ENCODE data around the gene RTL5. TPM values are rescaled to one million over a fixed set of nuclear protein-coding genes. Genes with fewer than 3 reads are reported as not detected.

RTL5 gene
- 0.23 and 0.27 TPM in 2 replicates for total RNA-seq (2014; rRNA removed; shearing (Covaris generic))

GRCh38 chrX:72131317-72132294 is at the start of gene RTL5:
TSS of gene RTL5 (minus strand) at chrX:72131915.

Other genes with a start within 250 kb of the RTL5 start
- not detected in 2 replicates for gene NHSL2, start 221.1 kb downstream of the RTL5 start, total RNA-seq (2014; rRNA removed; shearing (Covaris generic))
- 90.7 and 96.8 TPM in 2 replicates for gene PIN4, start 49.8 kb upstream of the RTL5 start, total RNA-seq (2014; rRNA removed; shearing (Covaris generic))
- 5.2 and 7.0 TPM in 2 replicates for gene ERCC6L, start 107.1 kb upstream of the RTL5 start, total RNA-seq (2014; rRNA removed; shearing (Covaris generic))
- 1,331 and 1,421 TPM in 2 replicates for gene RPS4X, start 145.3 kb upstream of the RTL5 start, total RNA-seq (2014; rRNA removed; shearing (Covaris generic))
- 3.8 and 4.7 TPM in 2 replicates for gene CITED1, start 174.0 kb upstream of the RTL5 start, total RNA-seq (2014; rRNA removed; shearing (Covaris generic))